ENCODE results near the gene KRTAP12-4.
"Not testable (repeated sequence)": the region's sequence is repeated elsewhere in the genome, so short reads cannot be mapped to it uniquely, and the experiment has no call there.

KRTAP12-4 gene

GRCh38 chr21:44628707-44629391, 25.6 kb downstream of the KRTAP12-4 start:
- DNase-seq: no peak

GRCh38 chr21:44627831-44628233, 26.6 kb downstream of the KRTAP12-4 start:
- not testable (repeated sequence) for DNase-seq

GRCh38 chr21:44627181-44627822, 27.2 kb downstream of the KRTAP12-4 start:
- not testable (repeated sequence) for DNase-seq

GRCh38 chr21:44626673-44627143, 27.8 kb downstream of the KRTAP12-4 start, which contains the start of gene KRTAP10-9:
KRTAP10-9 (plus strand) TSS chr21:44627093; CDS start chr21:44627172, 79 bp downstream.
- no peak for DNase-seq

- DNase-seq: no peak
These were observed 28.2 kb downstream of the KRTAP12-4 start for GRCh38 chr21:44626262-44626661.

GRCh38 chr21:44625756-44626155, 28.7 kb downstream of the KRTAP12-4 start:
- DNase-seq: no peak

- no peak for DNase-seq
These were observed 30.9 kb downstream of the KRTAP12-4 start for GRCh38 chr21:44623575-44623974.

- DNase-seq: no peak
These were observed 34.6 kb downstream of the KRTAP12-4 start for GRCh38 chr21:44619886-44620285.

GRCh38 chr21:44618909-44619308, 35.5 kb downstream of the KRTAP12-4 start:
- DNase-seq: no peak

- DNase-seq: no peak
These were observed 36.0 kb downstream of the KRTAP12-4 start for GRCh38 chr21:44618504-44618903.

GRCh38 chr21:44617071-44617501, 37.4 kb downstream of the KRTAP12-4 start:
- no peak for DNase-seq

- DNase-seq: no peak
These were observed 37.9 kb downstream of the KRTAP12-4 start for GRCh38 chr21:44616591-44616926.

- DNase-seq: no peak
These were observed 38.4 kb downstream of the KRTAP12-4 start for GRCh38 chr21:44615911-44616590.

- DNase-seq: no peak
These were observed 39.0 kb downstream of the KRTAP12-4 start for GRCh38 chr21:44615466-44615865.

GRCh38 chr21:44614961-44615391, 39.5 kb downstream of the KRTAP12-4 start:
- no peak for DNase-seq

- no peak for DNase-seq
These were observed 40.3 kb downstream of the KRTAP12-4 start for GRCh38 chr21:44614161-44614631.

- DNase-seq: no peak
These were observed 40.9 kb downstream of the KRTAP12-4 start for GRCh38 chr21:44613386-44614155.

- no peak for DNase-seq
These were observed 41.7 kb downstream of the KRTAP12-4 start for GRCh38 chr21:44612669-44613229.

GRCh38 chr21:44612029-44612486, 42.4 kb downstream of the KRTAP12-4 start, which contains the start of gene KRTAP10-8:
KRTAP10-8 (plus strand) TSS chr21:44612079; CDS start chr21:44612101, 22 bp downstream.
- no peak for DNase-seq

GRCh38 chr21:44611551-44611950, 42.9 kb downstream of the KRTAP12-4 start:
- no peak for DNase-seq

GRCh38 chr21:44610157-44610843, 44.2 kb downstream of the KRTAP12-4 start:
- not testable (repeated sequence) for DNase-seq

Data from fibroblast of skin of abdomen (primary cell).